IPS-15b (cell line): ENCODE results near the gene CLEC16A.

Experiments used
- H3K27me3 ChIP-seq: one replicate; pipeline ENCODE4 v1.6.1; 2013; ENCODE audit warnings: low read length; ENCODE audit not compliant: control insufficient read depth, insufficient read depth
- H3K36me3 ChIP-seq: one replicate; pipeline ENCODE4 v1.6.1; 2013; ENCODE audit warnings: low read length; ENCODE audit not compliant: control insufficient read depth, insufficient read depth
- H3K4me1 ChIP-seq: one replicate; pipeline ENCODE4 v1.6.1; 2013; ENCODE audit warnings: mild to moderate bottlenecking, low read length; ENCODE audit not compliant: control insufficient read depth, insufficient read depth
- H3K4me3 ChIP-seq: one replicate; pipeline ENCODE4 v1.5.1; 2013; ENCODE audit warnings: low read depth, low read length
- H3K9ac ChIP-seq: one replicate; pipeline ENCODE4 v1.6.1; 2013; ENCODE audit warnings: low read depth, mild to moderate bottlenecking, low read length
- H3K9me3 ChIP-seq: one replicate; pipeline ENCODE4 v1.6.1; 2013; ENCODE audit warnings: mild to moderate bottlenecking, low read length; ENCODE audit not compliant: control insufficient read depth, insufficient read depth

CLEC16A gene

DNA sequence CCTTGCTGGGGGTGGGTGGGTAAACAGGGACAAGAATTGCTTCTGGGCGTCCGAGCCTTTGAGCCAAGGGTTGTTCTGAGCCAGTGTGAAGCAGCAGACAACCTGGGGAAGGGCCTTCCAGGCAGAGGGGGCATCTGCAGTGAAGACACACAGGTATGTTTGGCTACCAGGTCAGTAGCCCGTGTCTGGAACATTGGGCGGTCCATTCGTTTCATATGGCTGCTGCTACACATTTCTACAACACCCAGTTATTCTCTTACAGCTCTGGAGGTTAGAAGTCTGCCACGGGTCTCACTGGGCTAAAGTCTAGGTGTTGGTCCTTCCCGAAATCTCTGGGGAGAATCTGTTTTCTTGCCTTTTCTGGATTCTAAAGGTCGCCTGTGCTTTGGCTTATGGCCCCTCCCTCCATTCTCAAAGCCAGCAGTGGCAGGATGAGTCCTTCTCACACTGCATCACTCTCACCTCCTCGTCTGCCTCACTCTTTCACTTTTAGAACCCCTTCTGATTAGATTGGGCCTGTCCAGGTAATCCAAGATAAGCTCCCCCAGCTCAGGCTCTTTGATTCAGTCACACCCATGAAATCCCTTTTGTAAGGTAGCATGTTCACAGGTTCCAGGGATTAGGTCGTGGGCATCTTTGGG is 136.1 kb downstream of the CLEC16A start:
- Histone ChIP-seq H3K4me3 (no peak overlapping the region), H3K36me3 (no peaks in the 10 kb centered on the region), H3K27me3 (no peaks in the 10 kb centered on the region), H3K4me1 (no peaks in the 10 kb centered on the region), H3K9ac (no peak overlapping the region), H3K9me3 (no peaks in the 10 kb centered on the region)

DNA sequence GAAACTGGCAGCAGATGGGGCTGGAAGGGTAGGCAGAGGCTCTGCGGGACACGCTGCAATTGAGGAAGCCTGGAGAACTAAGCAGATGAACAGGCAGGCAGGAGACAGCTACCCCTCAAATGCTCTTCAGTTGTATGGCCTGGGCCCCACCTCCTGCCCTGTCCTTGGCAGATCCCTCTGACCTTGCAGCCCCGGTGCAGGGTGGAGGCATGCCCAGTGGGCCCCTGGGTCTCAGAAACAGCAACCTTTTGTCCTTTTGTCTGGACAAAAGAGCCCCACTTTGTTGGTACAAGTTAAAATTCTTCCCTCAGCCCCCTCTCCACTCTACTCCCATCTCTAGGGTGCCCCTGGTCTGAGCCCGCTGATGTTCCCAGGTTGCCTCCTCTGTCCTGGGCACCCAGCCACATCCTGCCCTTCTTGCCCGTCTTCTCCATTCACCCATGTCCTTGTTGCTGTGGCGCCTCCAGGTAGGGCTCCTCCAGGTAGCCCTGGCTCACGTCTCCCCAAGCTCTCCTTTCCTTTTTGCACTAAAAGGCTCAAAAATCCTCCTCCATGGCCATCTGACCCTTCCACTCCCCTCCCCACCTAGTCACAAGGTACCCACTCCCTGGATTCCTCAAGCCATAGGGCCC is 136.8 kb downstream of the CLEC16A start:
- no peaks in the 10 kb centered on the region for H3K4me1 ChIP-seq
- no peaks in the 10 kb centered on the region for H3K36me3 ChIP-seq
- no peak overlapping the region for H3K9ac ChIP-seq
- H3K9me3 ChIP-seq = no peaks in the 10 kb centered on the region
- H3K27me3 ChIP-seq = no peaks in the 10 kb centered on the region
- no peak overlapping the region for H3K4me3 ChIP-seq

DNA sequence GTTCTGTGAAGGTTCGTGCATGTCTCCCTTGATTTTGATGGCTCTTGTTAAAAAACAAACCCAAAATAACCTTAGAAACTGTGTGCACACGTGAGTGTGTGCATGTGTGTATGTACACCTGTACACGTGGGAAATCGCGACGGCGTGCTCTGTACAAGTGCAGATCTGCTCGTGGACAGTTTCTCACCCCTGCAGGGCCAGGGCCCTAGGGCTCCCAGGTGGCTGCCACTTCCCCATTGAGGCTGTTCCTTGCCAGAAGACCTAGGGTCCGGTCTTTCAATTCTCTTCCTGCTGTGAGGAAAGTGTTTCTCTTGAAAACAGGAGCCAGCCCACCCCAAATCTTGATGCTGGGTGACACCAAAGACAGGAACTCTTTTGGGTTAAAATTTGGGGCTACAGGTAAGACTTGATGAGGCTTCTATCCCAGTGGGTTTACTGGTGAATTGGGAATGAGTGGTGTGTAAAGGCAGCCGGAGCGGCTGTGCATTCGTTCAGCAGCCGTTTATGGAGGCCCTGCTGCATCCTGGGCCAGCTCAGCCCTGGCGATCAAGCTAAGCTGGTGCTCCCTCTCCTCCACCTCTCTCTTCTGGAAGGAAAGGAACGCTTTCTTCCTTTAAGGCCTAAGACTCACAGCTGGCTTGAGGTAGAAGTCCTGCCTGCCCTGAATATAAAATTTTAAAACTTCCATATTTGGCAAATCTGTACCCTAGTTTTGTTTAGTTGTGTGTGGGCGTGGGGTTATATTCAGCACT is 137.9 kb downstream of the CLEC16A start:
- no peaks in the 10 kb centered on the region for H3K36me3 ChIP-seq
- no peak overlapping the region for H3K4me3 ChIP-seq
- H3K27me3 ChIP-seq = no peaks in the 10 kb centered on the region
- H3K9me3 ChIP-seq = no peaks in the 10 kb centered on the region
- H3K9ac ChIP-seq = no peak overlapping the region
- no peaks in the 10 kb centered on the region for H3K4me1 ChIP-seq

DNA sequence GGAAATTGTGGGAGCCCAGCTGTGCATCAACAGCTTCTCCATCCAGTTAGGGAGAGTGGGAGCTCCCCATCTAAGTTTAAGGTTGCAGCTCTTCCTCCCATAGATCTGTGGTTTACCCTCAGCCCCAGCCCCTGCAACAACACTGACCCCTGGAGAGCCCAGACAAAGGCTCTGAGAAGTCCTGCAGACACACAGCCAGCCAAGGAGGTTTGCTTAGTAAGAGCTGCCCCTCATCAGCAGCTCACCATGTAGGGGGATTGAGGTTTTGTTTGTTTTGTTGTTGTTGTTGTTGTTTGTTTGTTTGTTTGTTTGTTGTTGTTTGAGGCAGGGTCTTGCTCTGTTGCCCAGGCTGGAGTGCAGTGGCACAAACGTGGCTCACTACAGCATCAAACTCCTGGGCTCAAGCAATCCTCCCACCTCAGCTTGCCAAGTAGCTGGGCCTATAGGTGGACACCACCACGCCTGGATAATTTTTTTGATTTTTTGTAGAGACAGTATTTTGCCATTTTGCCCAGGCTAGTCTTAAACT is 138.6 kb downstream of the CLEC16A start:
- no peaks in the 10 kb centered on the region for H3K4me1 ChIP-seq
- no peaks in the 10 kb centered on the region for H3K36me3 ChIP-seq
- no peaks in the 10 kb centered on the region for H3K9me3 ChIP-seq
- no peaks in the 10 kb centered on the region for H3K27me3 ChIP-seq
- no peak overlapping the region for H3K4me3 ChIP-seq
- no peak overlapping the region for H3K9ac ChIP-seq

DNA sequence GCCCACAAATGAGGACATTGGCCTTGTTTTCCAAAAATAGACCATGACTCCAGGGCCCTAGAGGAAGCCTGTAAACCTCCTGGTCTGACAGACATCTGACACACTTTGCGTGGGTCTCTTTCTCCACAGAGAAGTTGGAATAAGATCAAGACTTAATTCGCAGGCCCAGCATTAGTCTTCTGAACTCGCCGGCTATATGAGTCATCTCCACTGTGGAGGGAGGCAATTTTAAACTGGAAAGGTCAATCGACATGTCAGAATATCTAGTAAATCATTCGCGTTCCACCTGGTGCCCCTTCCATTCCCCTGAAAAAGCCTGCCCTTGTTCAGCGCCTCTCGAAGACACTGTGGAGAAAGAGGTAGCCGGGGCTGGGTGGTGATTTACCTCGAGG is 140.1 kb downstream of the CLEC16A start:
- no peaks in the 10 kb centered on the region for H3K4me1 ChIP-seq
- no peaks in the 10 kb centered on the region for H3K9me3 ChIP-seq
- H3K36me3 ChIP-seq = no peaks in the 10 kb centered on the region
- no peak overlapping the region for H3K9ac ChIP-seq
- no peak overlapping the region for H3K4me3 ChIP-seq
- no peaks in the 10 kb centered on the region for H3K27me3 ChIP-seq

DNA sequence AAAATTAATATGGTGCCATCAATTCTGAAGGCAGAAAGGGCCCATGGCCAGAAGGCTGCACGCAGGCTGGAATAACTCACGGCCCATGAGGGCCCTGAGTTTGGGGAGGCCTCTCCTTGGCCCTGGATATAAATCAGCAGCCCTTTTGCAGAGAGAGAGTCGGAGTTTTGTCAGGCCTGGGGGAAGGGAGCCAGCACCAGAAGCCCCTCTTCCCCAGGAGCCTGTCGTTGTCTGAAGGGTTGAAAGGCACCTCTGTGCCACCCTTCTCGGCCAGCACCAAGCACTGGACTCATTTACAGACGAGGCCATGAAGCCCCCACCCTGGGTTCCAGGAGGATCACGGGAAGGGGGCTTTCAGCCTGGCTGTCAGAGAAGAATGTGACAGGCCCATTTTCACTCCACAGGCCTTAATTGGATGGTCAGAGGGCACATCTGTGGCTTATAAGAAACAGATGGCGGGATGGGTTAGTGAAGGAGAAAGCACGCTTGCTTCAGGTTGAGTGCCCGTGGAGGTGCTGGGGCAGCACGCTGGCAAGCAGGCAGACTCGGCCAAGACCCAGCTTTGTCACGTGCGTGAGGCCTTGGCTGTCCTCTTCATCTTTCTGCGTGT is 140.6 kb downstream of the CLEC16A start:
- H3K27me3 ChIP-seq = no peaks in the 10 kb centered on the region
- H3K4me3 ChIP-seq = no peak overlapping the region
- H3K9ac ChIP-seq = no peak overlapping the region
- no peaks in the 10 kb centered on the region for H3K36me3 ChIP-seq
- no peaks in the 10 kb centered on the region for H3K4me1 ChIP-seq
- no peaks in the 10 kb centered on the region for H3K9me3 ChIP-seq

DNA sequence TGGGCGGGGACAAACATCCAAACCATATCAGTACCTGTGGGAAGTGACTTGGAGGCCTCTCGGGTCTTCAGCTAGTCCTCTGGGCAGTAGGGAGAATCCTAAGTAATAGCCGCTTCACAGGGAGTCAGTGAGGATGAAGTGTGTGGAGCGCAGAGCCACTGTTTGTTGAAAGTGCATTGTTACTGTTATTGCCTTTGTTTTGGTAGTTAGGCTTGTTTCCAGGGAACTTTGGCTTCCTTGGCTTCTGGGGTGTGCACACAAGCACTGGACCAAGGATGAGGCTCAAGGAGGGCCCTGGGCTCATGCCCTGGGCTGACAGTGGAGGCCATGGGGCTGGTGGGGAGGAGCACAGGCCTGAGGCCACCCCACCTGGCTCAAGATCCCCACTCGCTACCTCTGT is 141.6 kb downstream of the CLEC16A start:
- Histone ChIP-seq H3K27me3 (no peaks in the 10 kb centered on the region), H3K36me3 (no peaks in the 10 kb centered on the region), H3K9ac (no peak overlapping the region), H3K4me1 (no peaks in the 10 kb centered on the region), H3K4me3 (no peak overlapping the region), H3K9me3 (no peaks in the 10 kb centered on the region)

DNA sequence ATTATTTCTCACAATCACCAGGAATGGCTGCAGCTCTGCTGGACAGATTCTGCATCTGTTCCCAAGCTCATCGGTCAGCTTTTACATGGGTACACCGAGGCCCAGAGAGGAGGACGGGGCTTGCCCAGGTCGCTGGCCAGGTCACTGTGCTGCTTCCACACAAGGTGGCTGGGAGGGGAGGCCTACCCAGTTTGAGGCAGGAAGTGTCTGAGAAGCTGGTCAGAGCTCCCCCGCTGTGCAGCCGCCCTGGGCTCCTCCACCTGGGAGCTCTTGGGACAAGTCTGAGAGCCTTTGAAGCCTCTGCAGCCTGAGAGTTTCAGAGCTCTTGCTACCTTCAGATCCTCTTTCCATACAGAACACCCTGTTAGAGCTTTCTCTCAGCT is 143.3 kb downstream of the CLEC16A start:
- Histone ChIP-seq H3K9me3 (no peaks in the 10 kb centered on the region), H3K4me3 (no peak overlapping the region), H3K4me1 (no peaks in the 10 kb centered on the region), H3K27me3 (no peaks in the 10 kb centered on the region), H3K9ac (no peak overlapping the region), H3K36me3 (no peaks in the 10 kb centered on the region)

DNA sequence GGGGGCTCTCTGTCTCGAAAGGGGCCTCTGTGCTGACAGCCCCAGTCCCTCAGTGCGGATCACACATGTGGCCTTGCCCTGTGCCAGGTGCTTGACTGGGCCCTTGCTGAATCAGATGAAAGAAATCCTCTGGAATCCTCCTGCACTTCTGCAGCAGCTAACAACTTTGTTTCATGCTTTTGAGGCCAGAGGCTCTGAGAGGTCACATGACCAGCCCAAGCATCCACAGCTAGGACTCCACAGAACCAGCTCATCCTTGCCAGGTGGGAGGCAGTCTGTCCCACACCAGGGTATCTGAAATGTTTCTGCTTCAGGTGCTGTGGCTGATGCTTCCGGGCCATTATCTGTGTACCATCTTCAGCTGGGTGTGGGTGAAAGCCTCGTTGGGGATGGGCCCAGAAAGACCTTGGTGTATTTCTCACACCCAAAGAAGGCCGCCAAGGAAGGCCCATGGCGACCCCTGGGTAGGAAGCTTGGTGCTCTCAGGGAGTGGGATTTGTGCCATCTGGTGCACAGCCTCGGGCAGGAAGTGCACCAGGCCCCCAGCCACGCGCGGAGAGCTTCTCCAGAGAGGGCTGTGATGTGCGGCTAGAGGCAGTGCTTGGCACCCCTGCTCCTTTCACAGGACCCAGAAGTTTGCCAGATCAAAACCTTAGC is 143.8 kb downstream of the CLEC16A start:
- Histone ChIP-seq H3K27me3 (no peaks in the 10 kb centered on the region), H3K9ac (no peak overlapping the region), H3K36me3 (no peaks in the 10 kb centered on the region), H3K4me1 (no peaks in the 10 kb centered on the region), H3K4me3 (no peak overlapping the region), H3K9me3 (no peaks in the 10 kb centered on the region)

DNA sequence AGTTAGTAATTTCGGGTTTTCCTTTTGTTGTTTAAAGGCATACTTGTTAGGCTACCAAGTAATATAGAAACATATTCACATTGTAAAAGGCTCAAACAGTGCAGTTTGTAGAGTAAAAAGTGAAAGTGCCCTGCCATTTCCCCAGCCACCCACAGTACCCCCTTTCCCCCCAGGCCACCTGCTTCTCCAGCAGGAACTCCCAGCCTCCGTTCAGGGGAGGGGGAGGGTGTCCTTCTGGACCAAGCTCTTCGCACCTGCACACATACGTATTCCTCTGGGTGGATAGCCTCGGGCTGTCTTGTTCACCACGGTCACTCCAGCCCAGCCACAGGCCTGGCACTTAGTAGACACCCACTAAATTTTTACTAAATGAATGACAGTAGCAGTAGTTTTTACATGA is 144.5 kb downstream of the CLEC16A start:
- Histone ChIP-seq H3K9ac (no peak overlapping the region), H3K36me3 (no peaks in the 10 kb centered on the region), H3K27me3 (no peaks in the 10 kb centered on the region), H3K9me3 (no peaks in the 10 kb centered on the region), H3K4me3 (no peak overlapping the region), H3K4me1 (no peaks in the 10 kb centered on the region)

DNA sequence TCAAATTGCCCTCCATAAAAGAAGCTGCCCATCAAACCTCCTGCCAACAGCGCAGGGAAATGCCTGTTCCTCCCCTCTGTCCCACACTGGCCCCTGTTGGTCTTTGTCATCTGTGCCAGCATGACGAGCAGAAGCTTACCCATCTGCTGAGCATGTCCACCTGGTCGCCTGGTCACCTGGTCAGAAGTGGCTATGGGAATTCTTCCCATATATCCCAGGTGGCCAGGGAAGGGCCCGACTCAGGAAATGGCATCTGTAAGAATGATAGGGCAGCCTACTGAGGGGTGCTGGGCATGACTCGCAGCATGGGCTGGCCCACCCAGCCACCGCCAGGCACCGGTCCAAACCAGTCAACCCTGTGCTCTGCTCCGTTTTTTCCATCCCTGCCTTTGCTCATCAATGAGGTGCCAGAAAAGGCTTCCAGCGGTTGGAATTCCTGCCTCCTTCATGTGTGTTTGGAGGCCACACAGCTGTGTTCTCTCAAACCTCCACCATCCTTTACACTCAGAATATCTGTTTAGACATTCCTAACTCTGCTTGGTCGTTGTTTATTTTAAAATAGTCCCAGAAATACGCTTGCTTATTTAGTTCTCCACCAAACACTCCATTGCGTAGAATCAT is 145.2 kb downstream of the CLEC16A start:
- Histone ChIP-seq H3K27me3 (no peaks in the 10 kb centered on the region), H3K4me3 (no peak overlapping the region), H3K9me3 (no peaks in the 10 kb centered on the region), H3K9ac (no peak overlapping the region), H3K4me1 (no peaks in the 10 kb centered on the region), H3K36me3 (no peaks in the 10 kb centered on the region)
